HG03354 (cell line): ENCODE results near the gene RHBG.
"Not testable (repeated sequence)": the region's sequence is repeated elsewhere in the genome, so short reads cannot be mapped to it uniquely, and the experiment has no call there.

Experiments
- ATAC-seq: cut with Tn5 transposase; IDR thresholded peaks from one replicate; pipeline ENCODE4 v1.9.1; 2021; ENCODE audit warnings: mild to moderate bottlenecking; ENCODE audit not compliant: unreplicated experiment, poor library complexity, severe bottlenecking

RHBG gene

GRCh38 chr1:156359249-156359648 is 9.8 kb upstream of the RHBG start:
- ATAC-seq = no peak

- no peak for ATAC-seq
Measured at GRCh38 chr1:156359973-156360372, 9.0 kb upstream of the RHBG start.

GRCh38 chr1:156360534-156360933 is 8.5 kb upstream of the RHBG start:
- ATAC-seq = no peak

- ATAC-seq = no peak
Measured at GRCh38 chr1:156365754-156366153, 3.3 kb upstream of the RHBG start.

- ATAC-seq = no peak
Measured at GRCh38 chr1:156366378-156367166, 2.4 kb upstream of the RHBG start.

- ATAC-seq = no peak
Measured at GRCh38 chr1:156367383-156368156, 1.4 kb upstream of the RHBG start.

- ATAC-seq = no peak
Measured at GRCh38 chr1:156368157-156368658, 803 bp upstream of the RHBG start.

- not testable (repeated sequence) for ATAC-seq
Measured at GRCh38 chr1:156369685-156370286, 775 bp downstream of the RHBG start.

GRCh38 chr1:156371553-156372264 is 2.7 kb downstream of the RHBG start:
- ATAC-seq = no peak

- ATAC-seq = no peak
Measured at GRCh38 chr1:156372265-156372586, 3.2 kb downstream of the RHBG start.

GRCh38 chr1:156372876-156373275 is 3.9 kb downstream of the RHBG start:
- ATAC-seq = no peak

- ATAC-seq = no peak
Measured at GRCh38 chr1:156373546-156373945, 4.5 kb downstream of the RHBG start.

GRCh38 chr1:156376146-156376545 is 7.1 kb downstream of the RHBG start:
- no peak for ATAC-seq

- no peak for ATAC-seq
Measured at GRCh38 chr1:156376958-156377919, 8.2 kb downstream of the RHBG start.

- no peak for ATAC-seq
Measured at GRCh38 chr1:156378557-156378956, 9.5 kb downstream of the RHBG start.

GRCh38 chr1:156379420-156380165 is 10.6 kb downstream of the RHBG start:
- ATAC-seq = no peak

- ATAC-seq = no peak
Measured at GRCh38 chr1:156382561-156382960, 13.6 kb downstream of the RHBG start.

GRCh38 chr1:156383023-156383422 is 14.0 kb downstream of the RHBG start:
- ATAC-seq = peak; percentile 65
